Stimulated activated CD4-positive, alpha-beta T cell treated with anti-CD3 and anti-CD28 coated beads, Interleukin-4, amount 100 ng/mL, for 48 hours (primary cell): Measurements from ENCODE around the gene FSTL4.

Experiments used
- DNase-seq, 2 donors: peaks; one replicate each; pipeline ENCODE4 v3.0.0-alpha.2; 2020; ENCODE audit warnings: low read depth in 2 of 2

The FSTL4 gene

GRCh38 chr5:133612249-133612860, at the start of gene FSTL4:
Gene FSTL4 (minus strand): TSS chr5:133612541.
- DNase-seq: peak; percentile 14 to 19

GRCh38 chr5:133661389-133661788, 49.0 kb upstream of the FSTL4 start:
- DNase-seq: no peak

DNA sequence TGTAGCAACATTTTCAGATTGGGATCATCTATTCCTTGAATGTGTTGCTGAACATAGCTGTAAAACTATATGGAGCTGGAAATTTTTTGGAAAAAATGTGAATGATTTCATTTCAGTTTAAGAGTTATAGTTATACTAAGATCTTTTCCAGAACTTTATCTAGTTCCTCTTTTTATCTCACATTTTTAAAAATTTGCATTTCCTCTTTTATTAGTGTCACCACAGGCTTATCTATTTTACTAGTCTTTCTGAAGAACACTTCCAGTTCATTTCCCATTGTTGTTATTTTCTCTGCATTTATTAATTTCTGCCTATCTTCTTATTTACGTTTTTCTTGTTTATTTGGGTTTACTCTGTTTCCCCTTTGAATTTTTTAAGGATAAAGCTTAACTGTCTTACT, 46.0 kb upstream of the FSTL4 start:
- DNase-seq: no peak

DNA sequence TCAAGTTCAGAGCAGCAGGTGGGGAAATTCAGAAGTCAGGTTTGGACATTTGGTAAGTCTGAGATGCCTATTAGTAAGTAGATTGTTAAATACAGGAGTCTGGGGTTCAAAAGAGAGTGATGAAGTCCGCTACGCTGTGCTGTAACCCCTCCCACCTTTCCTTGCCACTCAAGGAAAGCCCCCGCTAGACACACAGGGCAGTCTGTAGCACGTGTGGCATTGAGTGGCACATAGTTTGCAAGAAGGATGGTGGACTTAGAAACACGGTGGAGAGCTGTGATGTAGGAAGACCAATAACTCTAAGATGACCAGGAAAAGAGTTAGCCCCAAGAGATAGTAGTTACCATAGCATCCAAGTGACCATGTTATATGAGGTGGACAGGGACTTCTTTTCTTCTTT, 44.7 kb upstream of the FSTL4 start:
- DNase-seq: no peak

GRCh38 chr5:133655966-133656365, 43.6 kb upstream of the FSTL4 start:
- no peak for DNase-seq

DNA sequence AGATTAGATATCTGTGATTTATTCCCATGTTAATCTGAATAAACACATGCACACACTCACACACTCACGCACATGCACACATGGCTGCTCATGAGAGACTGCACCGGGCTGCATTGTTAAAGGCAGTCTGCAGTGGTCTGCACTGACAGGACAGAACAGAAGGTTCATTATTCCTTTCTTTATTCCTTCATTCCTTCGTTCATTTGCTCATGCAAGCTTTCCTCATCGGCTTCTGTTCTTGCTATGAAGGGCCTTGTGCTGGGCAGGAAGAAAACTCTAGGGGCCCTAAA, 41.4 kb upstream of the FSTL4 start:
- DNase-seq: no peak

GRCh38 chr5:133652951-133653759, 40.8 kb upstream of the FSTL4 start:
- no peak for DNase-seq

GRCh38 chr5:133644000-133644865, 31.9 kb upstream of the FSTL4 start:
- DNase-seq: no peak

GRCh38 chr5:133643365-133643764, 31.0 kb upstream of the FSTL4 start:
- DNase-seq: no peak

DNA sequence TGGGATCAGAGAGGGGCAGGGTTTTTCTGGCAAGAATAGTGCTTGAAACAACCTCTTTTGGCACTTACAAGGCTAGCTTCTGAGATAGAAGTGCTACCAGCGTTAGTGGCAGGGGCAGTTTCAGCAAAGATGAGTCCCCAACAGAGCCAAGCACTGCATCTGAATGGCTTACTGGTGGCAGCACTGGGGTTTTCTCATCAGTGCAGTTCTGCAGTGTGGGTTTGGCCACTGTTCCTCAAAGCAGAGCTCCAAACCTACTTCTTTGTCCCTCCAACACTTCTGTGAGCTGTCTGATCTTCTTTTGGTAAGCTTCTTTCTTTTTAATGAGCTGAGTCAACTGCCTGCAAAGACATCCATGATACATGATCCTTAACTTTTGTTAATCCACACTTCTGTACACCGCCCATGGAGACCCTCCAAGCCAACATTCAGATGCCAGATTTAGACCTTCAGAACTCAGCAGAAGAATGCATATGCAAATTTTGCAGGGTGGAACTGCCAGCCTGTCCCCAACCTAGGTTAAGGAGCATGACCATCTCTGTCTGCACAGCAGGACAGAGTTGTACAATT, 29.9 kb upstream of the FSTL4 start:
- DNase-seq: no peak

GRCh38 chr5:133641683-133642082, 29.3 kb upstream of the FSTL4 start:
- DNase-seq: no peak

GRCh38 chr5:133639850-133640528, 27.6 kb upstream of the FSTL4 start:
- DNase-seq: no peak

- no peak for DNase-seq
Measured at GRCh38 chr5:133638436-133638835, 26.1 kb upstream of the FSTL4 start.

GRCh38 chr5:133637206-133637605, 24.9 kb upstream of the FSTL4 start:
- no peak for DNase-seq

GRCh38 chr5:133635051-133635450, 22.7 kb upstream of the FSTL4 start:
- DNase-seq: no peak

- DNase-seq: peak in 1 of 2 donors; percentile 2
Measured at GRCh38 chr5:133627180-133627579, 14.8 kb upstream of the FSTL4 start.

DNA sequence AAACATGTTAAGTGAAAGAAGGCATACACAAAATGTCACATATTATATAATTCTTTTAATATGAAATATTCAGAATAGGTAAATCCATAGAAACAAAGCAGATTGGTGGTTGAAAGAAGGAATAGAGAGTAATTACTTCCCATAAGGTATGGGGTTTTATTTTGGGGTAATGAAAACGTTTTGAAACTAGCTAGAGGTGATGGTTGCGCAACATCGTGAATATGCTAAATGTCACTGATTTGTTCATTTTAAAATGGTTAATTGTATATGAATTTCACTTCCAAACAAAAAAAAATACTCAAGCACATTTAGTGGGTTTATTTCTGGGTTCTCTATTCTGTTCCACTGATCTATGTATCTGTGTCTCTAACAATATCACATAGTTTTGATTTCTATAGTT, 12.0 kb upstream of the FSTL4 start:
- no peak for DNase-seq

DNA sequence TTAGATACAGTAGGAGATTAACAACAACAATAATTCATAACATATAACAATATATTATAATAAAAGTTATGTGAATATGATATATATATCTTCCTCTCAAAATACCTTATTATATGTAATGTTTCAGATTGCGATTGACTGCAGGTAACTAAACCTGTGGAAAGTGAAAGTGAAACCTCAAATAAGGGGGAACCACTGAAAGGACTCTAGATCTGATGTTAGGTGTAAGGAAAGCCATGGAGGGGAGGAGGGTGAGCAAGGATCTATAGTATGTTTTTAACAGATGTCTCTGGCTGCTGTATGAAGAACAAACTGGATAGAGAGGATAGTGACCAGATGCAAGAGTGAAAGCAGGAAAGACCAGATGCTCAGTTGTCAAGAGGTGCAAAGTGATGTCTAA, 5.8 kb upstream of the FSTL4 start:
- no peak for DNase-seq

DNA sequence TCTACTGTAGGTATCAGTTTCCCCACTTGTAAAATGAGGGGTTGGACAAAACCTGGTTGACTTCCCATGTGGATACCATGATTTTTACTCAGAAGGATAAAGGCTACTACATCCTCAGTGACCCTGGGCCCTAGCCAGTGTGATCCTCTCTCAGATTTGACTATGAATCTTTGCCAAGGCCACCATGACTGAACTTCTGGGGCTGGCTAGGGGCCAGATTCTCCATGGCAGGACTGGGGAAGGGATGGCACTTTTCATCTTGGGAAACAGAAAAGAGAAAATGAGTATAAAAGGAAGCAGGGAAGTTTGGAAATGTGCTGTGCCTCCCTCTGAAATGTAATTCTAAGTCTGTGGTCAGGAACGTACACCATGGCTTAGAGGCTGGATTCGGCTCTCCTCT, 1.4 kb upstream of the FSTL4 start:
- DNase-seq: no peak

GRCh38 chr5:133613184-133613583, 843 bp upstream of the FSTL4 start:
- no peak for DNase-seq

GRCh38 chr5:133611357-133612248, 738 bp downstream of the FSTL4 start:
- peak; percentile 2 to 3 for DNase-seq
